Breast epithelium (tissue), 3 donors: Measurements from ENCODE around the gene MEF2D.

Experiments used
- CTCF ChIP-seq, 3 donors: fragments of 450-650 bp; IDR thresholded peaks; one replicate each; pipeline ENCODE4 v1.5.1; 2016 to 2017; ENCODE audit warnings: antibody characterized with exemption in 3 of 3, mild to moderate bottlenecking in 3 of 3, moderate library complexity in 3 of 3
- POLR2A ChIP-seq: fragments of 450-650 bp; IDR thresholded peaks from one replicate; pipeline ENCODE4 v1.6.1; 2016; ENCODE audit warnings: antibody characterized with exemption, mild to moderate bottlenecking, moderate library complexity
- POLR2AphosphoS5 ChIP-seq, 3 donors: sonication (generic); formaldehyde crosslinking; IDR thresholded peaks; one replicate each; pipeline ENCODE4 v1.6.1; 2017; ENCODE audit warnings: antibody characterized with exemption in 3 of 3

- no peak for TF ChIP-seq CTCF (IDR thresholded peaks at IDR 0.05)
- TF ChIP-seq POLR2AphosphoS5 (IDR thresholded peaks at IDR 0.05), result no peak
- TF ChIP-seq POLR2A, result no peak
Observed at GRCh38 chr1:156443286-156443685, 57.3 kb downstream of the MEF2D start.
